Keratinocyte (primary cell): ENCODE measurements around the gene LOXL4. TPM values are rescaled to one million over a fixed set of nuclear protein-coding genes. Genes with fewer than 3 reads are reported as not detected.

Experiments
- DNase-seq: peaks from one replicate; pipeline ENCODE4 v3.0.0-alpha.2; 2011; ENCODE audit warnings: low read depth, missing footprints, low spot score
- FAIRE-seq: peaks from 2 replicates; lab custom pipeline; 2011; peaks lifted over from hg19 to GRCh38; lab: Jason Lieb, UNC
- H2AFZ ChIP-seq: 2 replicates; pipeline ENCODE4 v1.6.0; 2012; ENCODE audit warnings: low read length, control low read depth, inconsistent platforms; ENCODE audit not compliant: control insufficient read depth
- H3K27ac ChIP-seq: 2 replicates; pipeline ENCODE4 v1.5.1; 2011; ENCODE audit warnings: low read length; ENCODE audit not compliant: control insufficient read depth, insufficient read depth
- H3K27me3 ChIP-seq: 3 replicates; pipeline ENCODE4 v1.6.0; 2011; ENCODE audit warnings: low read length; ENCODE audit not compliant: control insufficient read depth, insufficient read depth; ENCODE audit errors: extremely low read depth
- H3K36me3 ChIP-seq, 2 experiments: 2 replicates in 1 of 2; 3 replicates in 1 of 2; pipeline ENCODE4 v1.5.1; 2011; ENCODE audit warnings: low read length in 2 of 2, mild to moderate bottlenecking in 1 of 2; ENCODE audit not compliant: control insufficient read depth in 2 of 2, insufficient read depth in 2 of 2; ENCODE audit errors: extremely low read depth in 1 of 2
- H3K4me1 ChIP-seq: 3 replicates; pipeline ENCODE4 v1.5.1; 2011; ENCODE audit warnings: low read length; ENCODE audit not compliant: control insufficient read depth, insufficient read depth; ENCODE audit errors: extremely low read depth
- H3K4me2 ChIP-seq: 3 replicates; pipeline ENCODE4 v1.6.0; 2011; ENCODE audit warnings: low read depth, low read length; ENCODE audit not compliant: control insufficient read depth, insufficient read depth; ENCODE audit errors: extremely low read depth
- H3K4me3 ChIP-seq, 3 experiments: fragments of 200-600 bp in 1 of 3; sonication (generic) in 1 of 3; 2 replicates in 2 of 3; 3 replicates in 1 of 3; pipeline ENCODE4 v1.5.1; 2011 to 2016; ENCODE audit warnings: low read length in 3 of 3, mild to moderate bottlenecking in 3 of 3, control low read depth in 2 of 3, inconsistent platforms in 1 of 3, low read depth in 1 of 3, mixed read lengths in 1 of 3, mixed run types in 1 of 3, moderate library complexity in 1 of 3; ENCODE audit not compliant: control insufficient read depth in 2 of 3, insufficient read depth in 2 of 3; ENCODE audit errors: extremely low read depth in 1 of 3
- H3K79me2 ChIP-seq: 2 replicates; pipeline ENCODE4 v1.6.0; 2012; ENCODE audit warnings: low read length; ENCODE audit not compliant: control insufficient read depth, insufficient read depth
- H3K9ac ChIP-seq: 3 replicates; pipeline ENCODE4 v1.6.0; 2011; ENCODE audit warnings: low read length; ENCODE audit not compliant: control insufficient read depth, insufficient read depth; ENCODE audit errors: extremely low read depth
- H3K9me1 ChIP-seq: 3 replicates; pipeline ENCODE4 v1.6.0; 2011; ENCODE audit warnings: low read length; ENCODE audit not compliant: control insufficient read depth, insufficient read depth; ENCODE audit errors: extremely low read depth
- H3K9me3 ChIP-seq: 2 replicates; pipeline ENCODE4 v1.5.1; 2012; ENCODE audit warnings: low read depth, low read length; ENCODE audit not compliant: control insufficient read depth
- H4K20me1 ChIP-seq: 3 replicates; pipeline ENCODE4 v1.6.0; 2011; ENCODE audit warnings: low read length; ENCODE audit not compliant: control insufficient read depth, insufficient read depth; ENCODE audit errors: extremely low read depth
- EZH2 ChIP-seq: IDR thresholded peaks from one replicate; pipeline ENCODE4 v1.6.1; 2012; ENCODE audit warnings: inconsistent platforms, mild to moderate bottlenecking, low read length, moderate library complexity
- dilution Hi-C: fragments of 300-500 bp; cut with MboI; formaldehyde crosslinking; loops from one replicate; pipeline ENCODE4 v1.7.0; 2020; ENCODE audit warnings: low sequenced_read_pairs; ENCODE audit not compliant: extremely low pct_ligation_motif_present
- polyA plus RNA-seq, 5 experiments: library from polyadenylated mRNA; depleted of rRNA in 3 of 5; stranded (reverse) in 3 of 5; stranded (forward) in 1 of 5; unstranded in 1 of 5; fragments of >200 nt; gene quantifications; 1 replicate in 1 of 5; 2 replicates in 3 of 5; 3 replicates in 1 of 5; pipeline versions ENCODE4 v1.2.1 to v1.2.3, GENCODE V29; 2011 to 2012; ENCODE audit warnings: missing spikeins in 2 of 5, low read depth in 1 of 5, low replicate concordance in 1 of 5
- TF ChIP-seq, protein P1 (sequence below), 3 experiments: IDR thresholded peaks in 1 of 3; conservative IDR thresholded peaks in 1 of 3; optimal IDR thresholded peaks in 1 of 3; 2 replicates in 2 of 3; 3 replicates in 1 of 3; pipeline versions ENCODE3 to v1.5.1; 2011; ENCODE audit warnings: low read length in 3 of 3, mild to moderate bottlenecking in 3 of 3, moderate library complexity in 2 of 3, control low read depth in 1 of 3, inconsistent platforms in 1 of 3; ENCODE audit not compliant: insufficient read depth in 2 of 3; ENCODE audit errors: extremely low read depth in 1 of 3

The LOXL4 gene
- polyA plus RNA-seq, 1 donor (not counting 4 experiments of a cell fraction or from before 2014, with no cell fraction given): 0.01 TPM

DNA sequence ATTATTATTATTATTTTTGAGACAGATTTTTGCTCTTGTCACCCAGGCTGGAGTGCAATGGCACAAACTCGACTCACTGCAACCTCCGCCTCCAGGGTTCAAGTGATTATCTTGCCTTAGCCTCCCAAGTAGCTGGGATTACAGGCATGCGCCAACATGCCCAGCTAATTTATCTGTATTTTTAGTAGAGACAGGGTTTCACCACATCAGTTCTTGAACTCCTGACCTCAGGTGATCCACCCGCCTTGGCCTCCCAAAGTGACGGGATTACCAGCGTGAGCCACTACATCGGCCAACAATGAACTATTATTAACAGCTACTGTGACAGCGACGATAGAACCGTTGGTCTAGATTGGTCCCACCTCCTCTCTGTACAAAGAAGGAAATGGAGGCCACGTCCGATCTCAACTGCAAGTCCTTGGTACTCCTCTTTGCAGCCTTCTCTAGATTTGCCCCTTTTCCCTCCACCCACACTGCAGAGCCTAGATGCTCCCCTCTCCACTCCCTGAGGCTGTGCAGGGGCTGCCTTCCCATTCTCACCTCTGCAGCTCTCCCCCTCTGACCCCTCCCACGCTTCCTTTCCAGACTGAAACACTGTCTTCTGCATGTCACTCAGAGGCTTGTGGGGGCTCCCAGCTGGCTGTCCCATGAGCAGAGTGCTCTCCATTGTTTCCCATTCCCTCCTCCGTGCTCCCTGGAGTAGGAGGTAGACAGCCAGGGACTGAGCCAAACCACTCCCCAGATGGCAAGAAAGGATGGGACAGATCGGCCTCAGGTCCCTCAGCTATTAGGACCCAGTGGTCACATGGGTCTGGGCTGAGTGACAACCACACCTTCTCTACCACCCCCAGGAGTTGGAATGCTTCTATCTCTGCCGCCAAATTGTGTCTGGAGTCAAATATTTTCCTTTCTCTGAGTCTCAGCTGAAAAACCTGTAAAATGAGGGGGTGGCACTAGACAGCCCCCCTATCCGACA is 2.3 kb downstream of the LOXL4 start:
- Histone ChIP-seq H3K4me2 (no peak overlapping the region), H2AFZ (no peak overlapping the region), H4K20me1 (no peaks in the 10 kb centered on the region), H3K4me1 (peaks cover 17% of the 10 kb centered on the region), H3K27me3 (peaks cover 13% of the 10 kb centered on the region), H3K27ac (no peak overlapping the region), H3K79me2 (no peaks in the 10 kb centered on the region), H3K36me3 (no peaks in the 10 kb centered on the region), H3K9me1 (no peaks in the 10 kb centered on the region), H3K4me3 (no peak overlapping the region), H3K9ac (no peak overlapping the region), H3K9me3 (no peaks in the 10 kb centered on the region)
- no peak for FAIRE-seq
- dilution Hi-C loops: no loop called here
- DNase-seq: no peak
- no peak for TF ChIP-seq EZH2
- TF ChIP-seq, protein P1, sequence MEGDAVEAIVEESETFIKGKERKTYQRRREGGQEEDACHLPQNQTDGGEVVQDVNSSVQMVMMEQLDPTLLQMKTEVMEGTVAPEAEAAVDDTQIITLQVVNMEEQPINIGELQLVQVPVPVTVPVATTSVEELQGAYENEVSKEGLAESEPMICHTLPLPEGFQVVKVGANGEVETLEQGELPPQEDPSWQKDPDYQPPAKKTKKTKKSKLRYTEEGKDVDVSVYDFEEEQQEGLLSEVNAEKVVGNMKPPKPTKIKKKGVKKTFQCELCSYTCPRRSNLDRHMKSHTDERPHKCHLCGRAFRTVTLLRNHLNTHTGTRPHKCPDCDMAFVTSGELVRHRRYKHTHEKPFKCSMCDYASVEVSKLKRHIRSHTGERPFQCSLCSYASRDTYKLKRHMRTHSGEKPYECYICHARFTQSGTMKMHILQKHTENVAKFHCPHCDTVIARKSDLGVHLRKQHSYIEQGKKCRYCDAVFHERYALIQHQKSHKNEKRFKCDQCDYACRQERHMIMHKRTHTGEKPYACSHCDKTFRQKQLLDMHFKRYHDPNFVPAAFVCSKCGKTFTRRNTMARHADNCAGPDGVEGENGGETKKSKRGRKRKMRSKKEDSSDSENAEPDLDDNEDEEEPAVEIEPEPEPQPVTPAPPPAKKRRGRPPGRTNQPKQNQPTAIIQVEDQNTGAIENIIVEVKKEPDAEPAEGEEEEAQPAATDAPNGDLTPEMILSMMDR (optimal IDR thresholded peaks at IDR 0.05 in 1 of 3, IDR thresholded peaks at IDR 0.05 in 1 of 3, conservative IDR thresholded peaks at IDR 0.05 in 1 of 3; ENCODE audit: extremely low read depth in 1 of 3, insufficient read depth in 2 of 3, low read length in 3 of 3): no peak

GRCh38 chr10:98264378-98265065 is 3.5 kb downstream of the LOXL4 start:
- FAIRE-seq (no peak), DNase-seq (no peak)
- no peaks in the 10 kb centered on the region for H4K20me1 ChIP-seq
- no peak overlapping the region for H2AFZ ChIP-seq
- H3K9me1 ChIP-seq: no peaks in the 10 kb centered on the region
- H3K4me3 ChIP-seq: no peak overlapping the region
- H3K27ac ChIP-seq: no peak overlapping the region
- dilution Hi-C loops: no loop called here
- H3K79me2 ChIP-seq: no peaks in the 10 kb centered on the region
- no peaks in the 10 kb centered on the region for H3K36me3 ChIP-seq
- peaks cover 11% of the 10 kb centered on the region for H3K4me1 ChIP-seq
- no peaks in the 10 kb centered on the region for H3K9me3 ChIP-seq
- H3K27me3 ChIP-seq: peaks cover 13% of the 10 kb centered on the region
- TF ChIP-seq EZH2: no peak
- TF ChIP-seq, protein P1 (optimal IDR thresholded peaks at IDR 0.05 in 1 of 3, IDR thresholded peaks at IDR 0.05 in 1 of 3, conservative IDR thresholded peaks at IDR 0.05 in 1 of 3; ENCODE audit: extremely low read depth in 1 of 3, insufficient read depth in 2 of 3, low read length in 3 of 3): no peak
- no peak overlapping the region for H3K4me2 ChIP-seq
- H3K9ac ChIP-seq: no peak overlapping the region
